ENCODE results near the gene ADCY10. TPM values are rescaled to one million over a fixed set of nuclear protein-coding genes. Genes with fewer than 3 reads are reported as not detected.

The ADCY10 gene
- total RNA-seq, result 0.93 and 1.4 TPM in 2 replicates
- polyA plus RNA-seq, result 1.0 and 1.5 TPM in 2 replicates

- TF ChIP-seq EZH2 (IDR thresholded peaks at IDR 0.05; ENCODE audit: borderline replicate concordance) (no peak), EZH2phosphoT487 (IDR thresholded peaks at IDR 0.05; ENCODE audit: low read depth, severe bottlenecking, unreplicated experiment) (no peak), CTCF (IDR thresholded peaks at IDR 0.05; ENCODE audit: poor library complexity) (no peak)
- Histone ChIP-seq H3K4me3 (no peak within 1 kb of the TSS), H2AFZ (no peak within 1 kb of the TSS), H3K79me2 (peaks cover 6% of the 10 kb centered on the region), H3K9me3 (ENCODE audit: low read depth) (no peaks in the 10 kb centered on the region), H4K20me1 (ENCODE audit: insufficient read depth, poor library complexity, severe bottlenecking) (no peaks in the 10 kb centered on the region), H3K27me3 (no peaks in the 10 kb centered on the region), H3K27ac (no peak within 1 kb of the TSS), H3K4me2 (no peak within 1 kb of the TSS), H3K9me2 (replicated peaks; ENCODE audit: insufficient read depth) (no peaks in the 10 kb centered on the region), H3K36me3 (replicated peaks; ENCODE audit: insufficient read depth, low read depth) (no peaks in the 10 kb centered on the region), H3K4me1 (ENCODE audit: insufficient read depth) (peaks cover 8% of the 10 kb centered on the region)
- 86% methylated on average over 9 of the region's 9 CpGs for WGBS (ENCODE audit: low lambda C conversion rate, missing lambda C conversion rate)
- DNase-seq (ENCODE audit: low spot score), result peak; percentile 35
Measured at GRCh38 chr1:167913895-167914496, at the start of gene ADCY10. ADCY10 (minus strand) TSS chr1:167914134; CDS start chr1:167905140, 8,994 bp downstream.

- no peak for DNase-seq (ENCODE audit: low spot score)
Measured at GRCh38 chr1:167957710-167958109, 43.8 kb upstream of the ADCY10 start.

GRCh38 chr1:167955915-167956314 is 42.0 kb upstream of the ADCY10 start:
- Histone ChIP-seq H3K79me2 (peaks cover 100% of the 10 kb centered on the region), H3K27me3 (no peaks in the 10 kb centered on the region), H4K20me1 (ENCODE audit: insufficient read depth, poor library complexity, severe bottlenecking) (peaks cover 2% of the 10 kb centered on the region), H3K9me3 (ENCODE audit: low read depth) (no peaks in the 10 kb centered on the region), H3K4me1 (ENCODE audit: insufficient read depth) (peaks cover 4% of the 10 kb centered on the region), H3K27ac (no peak overlapping the region), H3K4me2 (no peak overlapping the region), H3K4me3 (no peak overlapping the region), H2AFZ (no peak overlapping the region), H3K9me2 (replicated peaks; ENCODE audit: insufficient read depth) (no peaks in the 10 kb centered on the region), H3K36me3 (replicated peaks; ENCODE audit: insufficient read depth, low read depth) (no peaks in the 10 kb centered on the region)
- WGBS (ENCODE audit: low lambda C conversion rate, missing lambda C conversion rate), result 97% methylated on average over 2 of the region's 2 CpGs
- no peak for DNase-seq (ENCODE audit: low spot score)
- TF ChIP-seq CTCF (IDR thresholded peaks at IDR 0.05; ENCODE audit: poor library complexity), result no peak
- TF ChIP-seq EZH2 (IDR thresholded peaks at IDR 0.05; ENCODE audit: borderline replicate concordance), result no peak
- no peak for TF ChIP-seq EZH2phosphoT487 (IDR thresholded peaks at IDR 0.05; ENCODE audit: low read depth, severe bottlenecking, unreplicated experiment)

More at GRCh38 chr1:167957710-167958109, 43.8 kb upstream of the ADCY10 start:
- H3K9me3 ChIP-seq (ENCODE audit: low read depth), result no peaks in the 10 kb centered on the region
- no peak overlapping the region for H2AFZ ChIP-seq
- H3K27ac ChIP-seq, result no peak overlapping the region
- H3K79me2 ChIP-seq, result peaks cover 100% of the 10 kb centered on the region
- no peaks in the 10 kb centered on the region for H3K9me2 ChIP-seq (replicated peaks; ENCODE audit: insufficient read depth)
- TF ChIP-seq EZH2 (IDR thresholded peaks at IDR 0.05; ENCODE audit: borderline replicate concordance) (no peak), CTCF (IDR thresholded peaks at IDR 0.05; ENCODE audit: poor library complexity) (no peak), EZH2phosphoT487 (IDR thresholded peaks at IDR 0.05; ENCODE audit: low read depth, severe bottlenecking, unreplicated experiment) (no peak)
- H3K27me3 ChIP-seq, result no peaks in the 10 kb centered on the region
- no peak overlapping the region for H3K4me3 ChIP-seq
- no peaks in the 10 kb centered on the region for H4K20me1 ChIP-seq (ENCODE audit: insufficient read depth, poor library complexity, severe bottlenecking)
- no peak overlapping the region for H3K4me2 ChIP-seq
- H3K36me3 ChIP-seq (replicated peaks; ENCODE audit: insufficient read depth, low read depth), result no peaks in the 10 kb centered on the region
- H3K4me1 ChIP-seq (ENCODE audit: insufficient read depth), result no peaks in the 10 kb centered on the region

All from hepatocyte (in vitro differentiated cells).